ENCODE results near the gene NUP210.

DNA sequence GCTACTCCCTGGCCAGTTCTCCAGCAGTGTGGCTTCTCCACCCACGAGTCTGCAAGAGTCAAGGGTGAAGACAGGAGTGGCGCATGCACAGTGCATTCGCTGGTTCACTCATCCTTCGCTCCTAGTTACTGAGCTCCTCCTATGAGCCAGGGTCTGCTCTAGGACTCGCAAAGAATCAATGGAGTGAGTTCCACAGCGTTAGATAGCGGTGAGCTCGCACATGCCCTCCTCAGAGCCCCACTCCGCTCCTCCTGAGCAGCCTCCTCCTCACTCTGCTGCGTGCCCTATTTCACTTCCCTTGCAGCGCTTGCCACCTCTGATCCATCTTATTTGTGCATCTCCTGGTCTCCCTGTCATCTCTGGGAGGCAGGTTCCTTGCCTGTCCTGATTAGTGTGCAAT lies 63.0 kb downstream of the NUP210 start:
- TF ChIP-seq, protein P1, sequence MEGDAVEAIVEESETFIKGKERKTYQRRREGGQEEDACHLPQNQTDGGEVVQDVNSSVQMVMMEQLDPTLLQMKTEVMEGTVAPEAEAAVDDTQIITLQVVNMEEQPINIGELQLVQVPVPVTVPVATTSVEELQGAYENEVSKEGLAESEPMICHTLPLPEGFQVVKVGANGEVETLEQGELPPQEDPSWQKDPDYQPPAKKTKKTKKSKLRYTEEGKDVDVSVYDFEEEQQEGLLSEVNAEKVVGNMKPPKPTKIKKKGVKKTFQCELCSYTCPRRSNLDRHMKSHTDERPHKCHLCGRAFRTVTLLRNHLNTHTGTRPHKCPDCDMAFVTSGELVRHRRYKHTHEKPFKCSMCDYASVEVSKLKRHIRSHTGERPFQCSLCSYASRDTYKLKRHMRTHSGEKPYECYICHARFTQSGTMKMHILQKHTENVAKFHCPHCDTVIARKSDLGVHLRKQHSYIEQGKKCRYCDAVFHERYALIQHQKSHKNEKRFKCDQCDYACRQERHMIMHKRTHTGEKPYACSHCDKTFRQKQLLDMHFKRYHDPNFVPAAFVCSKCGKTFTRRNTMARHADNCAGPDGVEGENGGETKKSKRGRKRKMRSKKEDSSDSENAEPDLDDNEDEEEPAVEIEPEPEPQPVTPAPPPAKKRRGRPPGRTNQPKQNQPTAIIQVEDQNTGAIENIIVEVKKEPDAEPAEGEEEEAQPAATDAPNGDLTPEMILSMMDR (conservative IDR thresholded peaks at IDR 0.05; ENCODE audit: low read depth, low read length): no peak
- TF ChIP-seq EZH2 (IDR thresholded peaks at IDR 0.05; ENCODE audit: low read length, unreplicated experiment) (no peak), EZH2phosphoT487 (IDR thresholded peaks at IDR 0.05; ENCODE audit: borderline replicate concordance, low read length) (no peak)
